ENCODE results near the gene BHMT.

BHMT gene, protein sequence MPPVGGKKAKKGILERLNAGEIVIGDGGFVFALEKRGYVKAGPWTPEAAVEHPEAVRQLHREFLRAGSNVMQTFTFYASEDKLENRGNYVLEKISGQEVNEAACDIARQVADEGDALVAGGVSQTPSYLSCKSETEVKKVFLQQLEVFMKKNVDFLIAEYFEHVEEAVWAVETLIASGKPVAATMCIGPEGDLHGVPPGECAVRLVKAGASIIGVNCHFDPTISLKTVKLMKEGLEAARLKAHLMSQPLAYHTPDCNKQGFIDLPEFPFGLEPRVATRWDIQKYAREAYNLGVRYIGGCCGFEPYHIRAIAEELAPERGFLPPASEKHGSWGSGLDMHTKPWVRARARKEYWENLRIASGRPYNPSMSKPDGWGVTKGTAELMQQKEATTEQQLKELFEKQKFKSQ

DNA sequence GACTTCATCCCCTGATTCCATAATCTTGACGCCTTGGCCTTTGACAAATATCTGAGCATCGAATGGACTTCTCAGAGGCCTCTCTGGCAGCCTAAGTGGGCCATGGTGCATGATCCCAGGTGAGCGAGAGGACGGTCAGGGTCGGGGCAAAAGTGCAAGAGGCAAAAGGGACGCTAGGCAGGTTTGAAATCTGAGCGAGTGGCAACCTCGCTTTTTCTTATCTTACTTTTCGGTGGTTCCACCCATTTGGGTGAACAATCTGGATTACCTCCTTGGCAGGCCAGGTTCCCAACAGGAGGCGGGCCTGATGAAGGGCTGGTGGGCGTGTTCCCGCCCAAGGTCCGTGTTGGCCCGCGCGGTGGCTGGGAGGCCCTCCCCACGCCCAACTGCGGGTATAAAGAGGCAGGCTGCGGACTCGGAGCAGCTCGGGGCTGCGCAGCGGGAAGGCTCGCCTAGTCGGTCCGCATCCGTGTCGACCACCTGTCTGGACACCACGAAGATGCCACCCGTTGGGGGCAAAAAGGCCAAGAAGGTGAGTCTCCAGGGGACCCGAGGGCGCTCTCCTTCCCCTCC, at the start of gene BHMT:
Gene BHMT (plus strand): TSS at position 423 of the 573 bp plus-strand sequence. CDS start 77 bp downstream, at position 500.
- no peak for DNase-seq

DNA sequence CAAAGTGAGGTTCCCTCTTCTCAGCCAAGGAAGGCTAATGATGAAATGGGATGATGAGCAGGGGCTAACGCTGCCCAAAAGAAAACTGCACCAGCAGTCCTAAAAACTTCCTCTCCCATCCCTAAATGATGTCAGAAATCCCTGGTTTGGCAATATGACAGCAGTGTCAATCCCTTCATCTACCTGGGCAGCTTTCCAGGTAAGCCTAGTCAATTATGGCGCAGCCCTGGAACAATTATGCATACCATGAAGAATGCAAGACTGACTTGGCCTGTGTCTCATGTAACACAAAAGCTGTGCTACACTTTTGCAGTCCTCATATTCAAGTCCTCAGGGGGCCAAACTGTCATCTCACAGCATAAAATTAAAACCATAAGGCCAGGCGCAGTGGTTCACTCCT, 49.2 kb upstream of the BHMT start:
- peak in 1 of 2 experiments; percentile 1 for DNase-seq

DNA sequence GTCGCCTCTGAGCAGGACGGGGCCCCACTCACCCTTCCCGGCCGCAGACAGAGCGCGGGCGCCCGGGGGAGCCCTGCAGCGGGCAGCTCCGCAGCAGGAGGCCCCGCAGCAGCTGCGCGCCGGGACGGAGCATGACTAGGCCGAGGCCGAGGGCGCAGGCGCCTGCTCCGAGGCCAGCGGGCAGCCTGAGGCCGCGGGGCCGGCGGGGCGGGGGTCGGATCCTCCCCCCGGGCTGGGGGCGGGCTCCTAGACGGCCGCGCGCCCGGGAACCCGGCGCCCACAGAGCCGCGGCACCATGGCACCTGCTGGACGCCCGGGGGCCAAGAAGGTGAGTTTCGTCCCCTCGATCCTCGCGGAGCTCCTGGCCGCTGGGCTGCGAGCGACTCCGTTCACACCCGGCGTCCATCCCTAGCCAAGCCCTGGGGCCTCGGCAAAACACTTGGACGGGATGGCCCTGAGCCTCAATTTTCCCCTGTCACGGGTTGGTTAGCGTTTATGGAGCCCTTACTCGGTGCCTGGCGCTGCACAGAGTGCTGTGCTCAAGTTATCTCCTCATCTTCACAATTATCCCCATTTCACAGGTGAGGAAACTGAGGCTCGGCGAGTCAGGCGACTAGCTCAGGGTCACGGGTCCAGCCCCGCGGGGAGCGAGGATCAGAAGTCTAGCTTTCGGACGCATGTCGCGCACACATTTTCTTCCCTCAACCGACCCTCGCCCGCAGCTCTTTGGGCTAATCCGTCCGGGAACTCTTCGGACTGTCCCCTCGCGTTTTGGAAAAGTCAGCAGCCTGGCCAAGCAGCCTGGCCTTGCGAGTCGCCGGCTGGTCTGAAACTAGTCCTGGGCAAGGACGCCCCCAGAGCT, 41.9 kb upstream of the BHMT start, which contains the start of the genes BHMT2 and DMGDH:
Gene BHMT2 (plus strand): TSS at position 280 of the 862 bp plus-strand sequence. CDS start 16 bp downstream, at position 296.
Gene DMGDH (minus strand): TSS at position 187 of the 862 bp plus-strand sequence. CDS start 54 bp downstream, at position 133.
- DNase-seq = peak; percentile 18 to 47

DNA sequence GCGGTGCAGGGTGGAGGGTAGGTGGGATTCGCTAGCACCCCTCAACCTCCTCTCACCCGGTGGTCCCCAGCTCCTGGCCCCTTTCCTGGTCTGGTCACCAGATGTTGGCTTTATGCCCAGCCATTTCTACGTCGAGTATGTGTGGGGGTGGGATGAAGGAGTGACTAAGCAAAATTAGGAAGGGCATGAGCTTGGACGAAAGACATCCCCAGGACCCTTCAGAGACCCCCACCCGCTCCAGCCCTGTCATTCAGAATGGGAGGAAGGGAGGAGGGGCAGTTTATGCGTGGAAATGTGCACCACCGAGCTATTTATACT, 41.3 kb upstream of the BHMT start:
- no peak for DNase-seq

DNA sequence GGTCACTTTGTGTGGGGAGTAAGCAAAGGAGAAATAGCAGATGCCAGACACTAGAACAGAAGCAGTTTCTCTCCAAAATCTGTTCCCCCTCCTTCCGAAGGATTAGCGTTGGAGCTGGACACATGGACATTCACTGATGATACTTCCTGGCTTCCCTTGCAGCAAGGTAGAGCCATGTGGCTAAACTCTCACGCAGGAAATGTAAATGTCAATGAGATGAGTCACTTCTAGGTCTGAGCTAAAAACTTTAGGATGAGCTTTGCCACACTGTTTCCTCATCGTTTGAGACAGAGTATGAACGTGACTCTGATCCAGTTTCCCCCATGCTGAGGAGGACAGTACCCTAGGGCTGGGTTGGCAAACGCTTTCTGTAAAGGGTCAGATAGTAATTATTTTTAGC, 37.0 kb upstream of the BHMT start:
- DNase-seq = no peak

DNA sequence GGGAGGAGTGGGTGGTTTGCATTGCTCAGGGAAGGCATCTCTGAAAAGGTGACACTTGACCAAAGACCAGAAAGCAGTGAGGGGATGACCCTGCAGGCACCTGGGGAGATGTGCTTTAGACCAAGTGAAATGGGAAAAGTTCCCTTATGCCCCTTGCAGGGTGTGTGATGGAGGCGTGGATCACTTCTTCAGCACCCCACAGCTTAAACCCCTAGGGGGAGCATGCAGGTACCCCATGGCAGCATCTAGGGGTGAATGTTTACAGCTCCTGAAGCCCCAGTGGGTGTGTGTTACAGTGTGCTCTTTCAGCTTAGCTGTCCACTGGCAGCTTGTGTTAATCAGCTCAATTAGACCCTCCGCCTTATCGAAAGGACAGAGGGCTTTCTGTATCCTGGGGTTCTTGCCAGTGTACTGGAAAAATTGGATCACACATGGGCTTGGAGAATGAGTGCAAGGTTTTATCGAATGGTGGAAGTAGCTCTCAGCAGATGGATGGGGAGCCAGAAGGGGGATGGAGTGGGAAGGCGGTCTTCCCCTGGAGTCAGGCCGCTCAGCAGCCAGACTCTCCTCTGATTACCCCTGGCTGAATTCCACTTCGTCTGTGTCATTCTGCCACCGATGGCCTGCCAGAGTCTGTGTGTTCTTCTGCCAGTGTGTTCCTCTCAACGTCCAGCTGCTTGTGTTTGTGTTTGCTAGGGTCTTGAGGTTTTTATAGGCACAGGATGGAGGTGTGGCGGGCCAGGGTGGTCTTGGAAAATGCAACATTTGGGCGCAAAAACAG, 35.8 kb upstream of the BHMT start:
- no peak for DNase-seq

DNA sequence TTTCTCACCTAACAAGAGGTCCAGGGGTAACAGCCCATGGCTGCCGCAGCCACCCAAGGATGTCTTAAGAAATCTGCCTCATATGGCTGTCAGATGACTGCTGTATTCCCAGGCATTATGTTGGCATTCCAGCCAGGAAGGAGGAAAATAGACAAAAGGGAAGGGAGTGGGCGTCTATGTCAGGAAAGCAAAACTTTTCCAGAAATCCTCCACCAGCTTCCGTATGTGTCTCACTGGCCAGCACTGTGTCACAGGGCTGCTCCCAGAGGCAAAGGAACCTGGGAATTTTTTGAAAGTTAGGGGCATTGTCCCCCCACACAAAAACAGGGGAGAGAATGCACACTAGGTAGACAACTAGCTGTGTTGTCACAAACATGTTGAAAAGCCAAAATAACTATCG, 34.8 kb upstream of the BHMT start:
- no peak for DNase-seq

DNA sequence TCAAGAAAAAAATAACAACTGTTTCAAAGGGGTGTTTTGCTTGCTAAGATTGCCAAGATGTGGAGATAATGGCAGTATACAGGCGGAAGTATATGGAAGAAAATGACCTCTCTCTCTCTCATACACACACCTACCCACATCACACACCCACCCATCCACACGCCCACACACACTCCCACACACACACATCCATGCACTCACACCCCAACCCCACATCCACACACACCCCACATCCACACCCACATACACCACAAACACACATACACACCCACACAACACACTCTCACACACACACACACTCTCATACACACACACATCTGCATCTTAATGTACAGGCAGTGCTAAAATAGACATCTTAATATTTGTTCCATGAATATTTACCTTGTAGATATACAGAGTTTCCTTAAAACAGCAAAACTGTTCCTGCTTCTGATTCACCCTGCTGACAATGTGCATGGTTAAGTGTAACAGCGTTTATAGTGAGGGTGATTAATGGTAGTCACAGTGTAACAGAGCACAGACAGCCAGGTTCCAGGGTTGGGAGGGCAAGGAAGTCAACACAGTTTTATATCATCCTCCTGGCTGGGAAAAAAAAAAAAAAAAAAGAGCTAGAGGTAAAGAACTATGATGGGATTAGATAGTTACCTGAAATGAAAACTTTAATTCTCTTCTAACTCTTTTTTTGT, 33.8 kb upstream of the BHMT start:
- no peak for DNase-seq

DNA sequence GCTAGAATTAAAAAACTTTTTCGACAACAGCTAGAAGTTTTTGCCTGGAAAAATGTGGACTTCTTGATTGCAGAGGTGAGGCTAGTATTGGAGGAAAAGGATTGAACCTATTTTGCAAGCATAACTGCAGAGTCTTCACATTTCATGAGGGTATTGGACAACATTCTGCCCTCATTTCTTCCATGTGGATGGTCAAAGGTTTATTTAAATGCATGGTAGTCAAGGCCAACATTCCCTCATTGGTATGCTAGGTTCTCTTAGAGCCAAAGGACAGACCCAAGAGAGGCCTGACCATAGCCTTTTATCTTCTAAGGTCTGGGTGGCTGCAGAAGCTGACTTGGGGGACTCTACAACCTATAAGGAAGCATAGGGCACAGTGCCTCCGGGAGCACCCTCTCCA, 30.8 kb upstream of the BHMT start:
- DNase-seq = no peak

DNA sequence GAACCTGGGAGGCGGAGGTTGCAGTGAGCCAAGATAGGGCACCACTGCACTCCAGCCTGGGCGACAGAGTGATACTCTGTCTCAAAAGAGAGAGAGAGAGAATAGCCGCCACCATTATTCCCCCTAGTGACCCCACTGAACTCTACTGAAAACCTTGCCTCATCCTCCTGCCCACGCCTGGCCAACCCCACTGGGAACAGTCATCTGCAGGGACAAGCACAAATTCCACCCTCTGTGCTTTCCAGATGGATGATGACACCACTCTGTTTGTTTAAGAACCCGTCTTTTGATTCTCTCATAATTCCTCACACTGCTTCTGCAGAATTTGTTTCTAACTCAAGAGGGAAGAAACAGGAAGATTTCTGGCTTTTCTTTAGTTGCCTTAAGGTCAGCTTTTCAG, 29.8 kb upstream of the BHMT start:
- DNase-seq = no peak

DNA sequence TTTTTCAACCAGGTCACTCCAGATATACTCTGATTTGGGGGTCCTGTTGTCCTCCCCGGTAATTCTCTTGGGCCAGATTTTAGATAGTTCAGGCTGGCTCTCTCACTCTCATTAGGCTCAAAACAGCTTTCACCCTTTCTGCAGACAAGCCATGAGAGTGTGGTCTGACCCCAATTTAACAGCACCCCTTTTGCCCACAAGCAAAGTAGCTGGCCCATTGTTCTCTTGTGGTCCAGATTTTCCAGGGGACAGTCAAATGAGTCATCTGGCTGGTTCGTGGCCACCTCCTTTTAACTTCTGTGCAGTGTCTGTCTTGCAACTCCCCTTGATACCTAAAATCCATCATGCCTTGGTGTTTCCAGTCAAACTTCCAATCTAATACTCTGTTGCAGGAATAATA, 25.5 kb upstream of the BHMT start:
- no peak for DNase-seq

DNA sequence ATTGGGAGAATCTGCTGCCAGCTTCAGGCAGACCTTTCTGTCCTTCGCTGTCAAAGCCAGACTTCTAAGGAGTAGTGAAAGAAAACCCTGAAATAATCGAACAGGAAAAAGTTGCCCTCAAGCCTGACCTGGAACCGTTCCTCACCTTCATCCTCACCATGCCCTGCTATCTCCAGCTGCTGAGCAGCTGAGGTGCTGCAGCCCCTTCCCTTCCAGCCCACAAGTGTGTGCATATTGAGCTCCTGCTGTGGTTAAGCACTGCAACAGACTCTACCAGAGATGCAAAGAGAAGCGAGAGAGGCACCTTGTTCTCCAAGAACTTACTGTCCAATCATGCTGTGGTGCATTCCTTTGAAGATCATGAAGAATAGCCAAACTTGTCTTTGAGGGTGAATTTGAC, 23.1 kb upstream of the BHMT start:
- DNase-seq = no peak

DNA sequence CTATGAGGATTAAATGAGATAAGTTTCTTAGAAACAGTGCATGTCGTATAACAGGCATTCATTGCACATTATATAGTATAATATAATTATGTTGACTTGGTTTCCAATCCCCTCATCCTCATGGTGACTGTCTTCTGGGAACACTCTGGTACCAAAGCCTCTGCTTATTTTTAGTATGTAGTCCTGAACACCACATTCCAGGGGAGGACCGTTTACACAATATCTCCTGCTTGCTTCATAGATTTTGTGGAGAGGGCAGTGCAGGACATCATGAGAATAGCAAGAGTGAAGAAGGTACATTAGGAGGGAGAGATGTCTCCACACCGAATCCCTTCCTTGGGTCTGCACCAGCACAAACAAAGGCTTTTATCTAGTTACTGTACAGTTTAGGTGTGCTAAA, 20.5 kb upstream of the BHMT start:
- no peak for DNase-seq

DNA sequence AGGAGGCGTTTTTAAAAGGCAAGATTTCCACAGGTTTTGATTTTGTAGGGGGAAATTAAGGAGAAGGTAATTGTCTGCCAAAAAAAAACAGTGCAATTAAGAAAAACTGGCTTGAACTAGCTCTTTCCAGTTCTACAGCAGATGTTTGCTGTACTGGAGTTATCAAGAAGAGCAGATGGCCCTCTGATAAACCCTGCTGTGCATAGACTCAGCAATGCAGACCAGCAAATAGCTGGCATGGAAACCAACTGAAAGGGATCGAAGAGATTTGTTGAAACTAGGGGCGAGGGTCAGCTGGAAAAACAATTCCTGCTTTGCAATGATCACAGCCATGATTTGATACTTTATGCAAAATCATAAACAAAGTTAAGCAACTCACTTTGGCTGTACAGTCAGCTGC, 17.8 kb upstream of the BHMT start:
- DNase-seq = peak; percentile 18 to 69

DNA sequence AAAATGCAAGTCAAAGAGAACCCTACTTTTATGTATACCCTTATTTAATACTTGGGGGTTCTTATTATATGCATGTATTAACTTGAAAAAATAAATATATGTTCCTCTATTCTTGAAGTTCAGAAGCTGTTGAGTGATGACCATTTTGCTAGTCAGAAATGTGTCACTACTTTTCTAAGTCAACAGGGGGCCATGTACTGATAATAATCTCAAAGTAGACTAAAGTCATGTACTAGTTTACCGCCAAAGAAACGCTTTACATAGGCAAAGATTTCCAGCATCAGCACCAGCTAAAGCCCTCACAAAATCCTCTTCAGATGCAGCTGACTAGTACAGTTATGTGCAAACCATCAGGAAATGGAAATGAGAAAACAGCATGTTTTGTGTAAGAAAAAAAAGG, 5.7 kb upstream of the BHMT start:
- no peak for DNase-seq

DNA sequence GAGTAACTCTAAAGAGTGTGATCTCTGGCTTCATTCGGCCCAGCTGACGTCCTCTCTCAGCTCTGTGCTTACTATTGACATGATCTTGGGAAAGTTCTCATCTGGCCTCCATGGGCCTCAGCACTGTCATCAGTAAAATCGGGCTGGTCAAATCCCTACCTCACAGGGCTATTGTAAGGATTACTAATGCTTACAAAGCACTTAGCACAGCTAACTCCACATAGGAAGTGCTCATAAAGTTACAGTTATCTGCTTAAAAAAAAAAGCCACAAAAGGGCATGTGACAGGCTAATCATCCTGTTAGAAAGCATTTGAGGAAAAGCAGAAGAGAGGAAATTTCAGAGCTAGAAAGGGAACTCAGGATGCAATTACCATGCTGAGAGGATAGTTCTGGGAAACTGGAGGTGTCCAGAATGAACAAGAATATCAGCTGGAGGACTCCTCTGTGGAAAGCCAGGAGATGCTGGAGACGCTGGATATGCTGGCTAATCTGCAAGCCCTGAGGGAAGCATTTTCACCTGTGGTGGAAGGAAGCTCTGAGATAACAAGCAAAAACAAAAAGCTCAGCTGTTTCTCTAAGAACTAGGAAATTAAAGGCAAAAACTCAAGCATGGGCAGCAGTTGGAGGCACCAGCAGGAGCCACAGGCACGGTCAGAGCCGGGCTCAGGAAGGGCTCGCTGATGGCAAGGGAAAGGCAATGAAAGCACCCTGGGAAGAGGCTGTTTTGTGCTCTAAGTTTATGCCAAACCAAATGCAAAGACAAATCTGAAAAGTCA, 4.4 kb upstream of the BHMT start:
- no peak for DNase-seq

DNA sequence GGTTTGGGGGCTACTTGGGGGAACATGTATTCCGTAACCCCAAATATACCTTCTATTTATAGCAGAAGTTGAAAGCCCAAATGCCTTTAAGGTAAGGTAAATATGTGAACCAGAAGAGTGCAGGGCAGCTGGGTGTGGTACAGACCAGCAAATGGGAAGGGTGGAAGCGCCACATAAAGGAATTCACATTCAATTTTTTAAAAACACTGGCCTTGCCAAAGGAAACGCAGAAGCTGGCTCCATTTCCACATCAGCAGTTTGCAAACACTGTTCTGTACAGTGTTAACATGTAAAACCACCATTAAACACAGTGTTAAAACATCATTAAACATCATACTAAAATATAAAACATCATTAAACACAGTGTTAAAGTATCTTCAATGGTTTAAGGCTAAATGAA, 3.5 kb upstream of the BHMT start:
- DNase-seq = no peak

DNA sequence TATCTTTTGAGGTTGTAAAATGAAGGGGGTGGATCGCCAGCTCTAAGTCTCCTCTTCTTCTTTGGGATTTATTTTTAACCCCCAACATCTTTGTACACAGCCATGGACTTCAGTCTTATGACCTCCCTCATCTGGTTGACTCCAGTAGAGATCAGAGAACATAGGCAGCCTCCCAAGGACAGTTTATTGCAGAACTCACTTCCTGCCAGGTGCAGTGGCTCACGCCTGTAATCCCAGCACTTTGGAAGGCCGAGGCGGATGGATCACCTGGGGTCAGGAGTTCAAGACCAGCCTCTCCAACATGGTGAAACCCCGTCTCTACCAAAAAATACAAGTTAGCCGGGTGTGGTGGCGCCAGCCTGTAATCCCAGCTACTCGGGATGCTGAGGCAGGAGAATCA, 2.8 kb upstream of the BHMT start:
- DNase-seq = no peak

DNA sequence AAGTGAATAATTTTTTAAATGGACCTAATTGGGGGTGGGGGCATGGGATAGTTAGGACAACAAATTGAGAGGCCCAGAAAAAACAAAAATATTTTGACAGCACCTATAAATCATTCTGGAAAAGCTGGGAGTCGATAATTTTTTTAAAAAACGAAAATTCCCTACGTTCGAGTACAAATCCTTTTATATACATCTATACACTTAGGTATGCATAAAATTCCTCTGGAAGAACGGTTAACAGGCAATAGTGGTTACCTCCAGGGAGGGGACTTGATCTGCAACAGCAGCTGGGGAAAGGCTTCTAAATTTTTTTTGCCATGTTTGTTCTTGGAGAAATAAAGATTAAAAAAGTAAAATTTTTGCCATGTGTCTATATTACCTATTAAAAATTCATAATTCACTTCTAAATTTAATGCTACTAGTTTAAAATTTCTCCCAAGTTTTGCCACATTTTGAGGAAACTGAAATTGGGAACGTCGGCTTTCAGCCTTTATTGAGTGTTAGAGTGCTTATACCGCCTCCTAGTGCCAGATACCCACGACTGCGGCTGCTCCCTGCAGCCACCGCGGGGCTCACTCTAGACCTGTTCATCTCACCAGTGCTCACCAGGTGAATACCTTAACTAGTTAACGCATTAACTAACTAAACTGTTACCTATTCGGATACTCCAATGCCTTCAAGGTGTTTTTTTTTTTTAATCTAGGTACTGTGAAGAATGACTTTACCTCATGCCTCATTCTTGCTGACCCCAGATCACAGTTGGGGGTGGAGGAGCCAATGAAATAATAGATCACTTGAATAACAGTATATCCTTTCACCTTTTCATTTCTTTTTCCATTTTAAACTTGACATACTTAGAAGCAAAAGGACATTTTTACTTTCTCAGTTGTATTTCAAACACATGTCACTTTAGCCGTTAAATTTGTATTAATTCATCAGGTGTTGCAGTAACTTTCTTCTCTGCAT, 1.8 kb upstream of the BHMT start:
- DNase-seq = no peak

Data from NCI-H2081 (cell line).